SJSA1 (cell line): ENCODE measurements around the gene OR4D9. TPM values are rescaled to one million over a fixed set of nuclear protein-coding genes. Genes with fewer than 3 reads are reported as not detected.
"Not testable (repeated sequence)": the region's sequence is repeated elsewhere in the genome, so short reads cannot be mapped to it uniquely, and the experiment has no call there.

Source experiments
- DNase-seq, 2 experiments: peaks; one replicate each; pipeline ENCODE4 v3.0.0-alpha.2; 2015 to 2020; ENCODE audit warnings: low spot score in 2 of 2, low read depth in 1 of 2
- H3K27ac ChIP-seq: fragments of 250-450 bp; sonication (Bioruptor Pico); 2 replicates; pipeline ENCODE4 v1.5.1; 2020; ENCODE audit warnings: mild to moderate bottlenecking, moderate library complexity
- H3K27me3 ChIP-seq: fragments of 250-450 bp; sonication (Bioruptor Pico); replicated peaks from 2 replicates; pipeline ENCODE4 v1.5.1; 2020; ENCODE audit warnings: mild to moderate bottlenecking, moderate library complexity
- H3K36me3 ChIP-seq: fragments of 250-450 bp; sonication (Bioruptor Pico); 2 replicates; pipeline ENCODE4 v1.5.1; 2020; ENCODE audit warnings: mild to moderate bottlenecking
- H3K4me1 ChIP-seq: fragments of 250-450 bp; sonication (Bioruptor Pico); replicated peaks from 2 replicates; pipeline ENCODE4 v1.6.1; 2021; ENCODE audit warnings: mild to moderate bottlenecking
- H3K4me3 ChIP-seq: fragments of 250-450 bp; sonication (Bioruptor Pico); 2 replicates; pipeline ENCODE4 v1.5.1; 2020; ENCODE audit warnings: mild to moderate bottlenecking
- H3K9me3 ChIP-seq: fragments of 250-450 bp; sonication (Bioruptor Pico); replicated peaks from 2 replicates; pipeline ENCODE4 v1.5.1; 2020; ENCODE audit warnings: mild to moderate bottlenecking
- total RNA-seq: library from RNA; depleted of rRNA; stranded (reverse); fragments of >200 nt; shearing (Covaris generic); gene quantifications from 2 replicates; pipeline ENCODE4 v1.2.3, GENCODE V29; 2014; rRNA removed

The OR4D9 gene
- total RNA-seq, result not detected in 2 replicates

- H3K36me3 ChIP-seq, result no peaks in the 10 kb centered on the region
- no peaks in the 10 kb centered on the region for H3K9me3 ChIP-seq
- no peak within 1 kb of the TSS for H3K27ac ChIP-seq
- H3K4me1 ChIP-seq, result no peaks in the 10 kb centered on the region
- peaks cover 2% of the 10 kb centered on the region; the same call in 1 of the 2 replicates for H3K27me3 ChIP-seq
- no peak within 1 kb of the TSS for H3K4me3 ChIP-seq
- peak in 1 of 2 experiments; percentile 12 for DNase-seq
Observed at GRCh38 chr11:59510941-59511589, at the start of gene OR4D9. OR4D9 (plus strand) TSS chr11:59511539; CDS start chr11:59514913, 3,374 bp downstream.

GRCh38 chr11:59463190-59463641 is 48.1 kb upstream of the OR4D9 start:
- Histone ChIP-seq H3K9me3 (no peaks in the 10 kb centered on the region; the same call in 1 of the 2 replicates), H3K27ac (no peak overlapping the region), H3K4me3 (no peak overlapping the region), H3K27me3 (no peaks in the 10 kb centered on the region), H3K4me1 (0 out of 2 replicates have a peak, but pooled peaks cover 4% of the 10 kb centered on the region), H3K36me3 (no peaks in the 10 kb centered on the region)
- peak in 1 of 2 experiments; percentile 48 for DNase-seq

- no peaks in the 10 kb centered on the region for H3K9me3 ChIP-seq
- DNase-seq, result no peak
- no peaks in the 10 kb centered on the region for H3K4me1 ChIP-seq
Observed at GRCh38 chr11:59473015-59473414, 38.3 kb upstream of the OR4D9 start, which contains the start of gene OR4D10. OR4D10 (plus strand) TSS chr11:59473315; CDS start chr11:59477430, 4,115 bp downstream.

GRCh38 chr11:59475176-59475575 is 36.2 kb upstream of the OR4D9 start:
- no peaks in the 10 kb centered on the region for H3K9me3 ChIP-seq
- H3K4me3 ChIP-seq, result no peak overlapping the region
- H3K4me1 ChIP-seq, result no peaks in the 10 kb centered on the region
- DNase-seq, result no peak
- H3K27ac ChIP-seq, result no peak overlapping the region
- no peaks in the 10 kb centered on the region for H3K27me3 ChIP-seq
- no peaks in the 10 kb centered on the region for H3K36me3 ChIP-seq

More at GRCh38 chr11:59473015-59473414, 38.3 kb upstream of the OR4D9 start, which contains the start of gene OR4D10:
- H3K27me3 ChIP-seq, result no peaks in the 10 kb centered on the region
- no peak within 1 kb of the TSS for H3K27ac ChIP-seq
- H3K4me3 ChIP-seq, result no peak within 1 kb of the TSS
- no peaks in the 10 kb centered on the region for H3K36me3 ChIP-seq

GRCh38 chr11:59479906-59480305 is 31.4 kb upstream of the OR4D9 start:
- DNase-seq, result no peak
- Histone ChIP-seq H3K4me3 (no peak overlapping the region), H3K27ac (no peak overlapping the region), H3K4me1 (no peaks in the 10 kb centered on the region), H3K36me3 (no peaks in the 10 kb centered on the region), H3K27me3 (no peaks in the 10 kb centered on the region), H3K9me3 (no peaks in the 10 kb centered on the region)

- no peak for DNase-seq
- H3K4me1 ChIP-seq, result no peaks in the 10 kb centered on the region
- H3K27me3 ChIP-seq, result peaks cover under 1% of the 10 kb centered on the region; the same call in 1 of the 2 replicates
- no peaks in the 10 kb centered on the region for H3K9me3 ChIP-seq
- no peak overlapping the region for H3K27ac ChIP-seq
- no peak overlapping the region for H3K4me3 ChIP-seq
- H3K36me3 ChIP-seq, result no peaks in the 10 kb centered on the region
Observed at GRCh38 chr11:59480359-59480758, 31.0 kb upstream of the OR4D9 start.

- peaks cover 9% of the 10 kb centered on the region for H3K27me3 ChIP-seq
- no peaks in the 10 kb centered on the region for H3K9me3 ChIP-seq
- no peak overlapping the region for H3K27ac ChIP-seq
- no peak for DNase-seq
- no peaks in the 10 kb centered on the region for H3K36me3 ChIP-seq
- H3K4me1 ChIP-seq, result no peaks in the 10 kb centered on the region
- no peak overlapping the region for H3K4me3 ChIP-seq
Observed at GRCh38 chr11:59501931-59502330, 9.4 kb upstream of the OR4D9 start.

- H3K4me3 ChIP-seq, result no peak within 1 kb of the TSS
- DNase-seq, result no peak
- no peaks in the 10 kb centered on the region for H3K4me1 ChIP-seq
- no peaks in the 10 kb centered on the region for H3K36me3 ChIP-seq
- H3K9me3 ChIP-seq, result no peaks in the 10 kb centered on the region
- H3K27ac ChIP-seq, result no peak within 1 kb of the TSS
- H3K27me3 ChIP-seq, result peaks cover 9% of the 10 kb centered on the region
Observed at GRCh38 chr11:59503276-59503675, 8.1 kb upstream of the OR4D9 start, which contains the start of gene OR4D11. OR4D11 (plus strand) TSS chr11:59503576; CDS start chr11:59503576, 0 bp downstream.

- H3K36me3 ChIP-seq, result no peaks in the 10 kb centered on the region
- no peaks in the 10 kb centered on the region for H3K9me3 ChIP-seq
- no peak overlapping the region for H3K27ac ChIP-seq
- DNase-seq, result no peak
- peaks cover 2% of the 10 kb centered on the region; the same call in 1 of the 2 replicates for H3K27me3 ChIP-seq
- no peaks in the 10 kb centered on the region for H3K4me1 ChIP-seq
- no peak overlapping the region for H3K4me3 ChIP-seq
Observed at GRCh38 chr11:59511675-59512074, 336 bp downstream of the OR4D9 start.

GRCh38 chr11:59520139-59520538 is 8.8 kb downstream of the OR4D9 start:
- not testable (repeated sequence) for DNase-seq, H3K27me3 ChIP-seq, H3K4me1 ChIP-seq, H3K4me3 ChIP-seq, H3K27ac ChIP-seq, H3K36me3 ChIP-seq, H3K9me3 ChIP-seq

GRCh38 chr11:59520741-59521140 is 9.4 kb downstream of the OR4D9 start:
- no peak for DNase-seq
- H3K27me3 ChIP-seq, result peaks cover 6% of the 10 kb centered on the region
- no peaks in the 10 kb centered on the region for H3K36me3 ChIP-seq
- no peak overlapping the region for H3K4me3 ChIP-seq
- no peak overlapping the region for H3K27ac ChIP-seq
- H3K4me1 ChIP-seq, result no peaks in the 10 kb centered on the region
- no peaks in the 10 kb centered on the region for H3K9me3 ChIP-seq

- Histone ChIP-seq H3K36me3 (no peaks in the 10 kb centered on the region), H3K27me3 (peaks cover 20% of the 10 kb centered on the region), H3K4me1 (no peaks in the 10 kb centered on the region), H3K9me3 (no peaks in the 10 kb centered on the region), H3K4me3 (no peak overlapping the region), H3K27ac (no peak overlapping the region)
- DNase-seq, result no peak
Observed at GRCh38 chr11:59523541-59523940, 12.2 kb downstream of the OR4D9 start.

GRCh38 chr11:59528711-59529110 is 17.4 kb downstream of the OR4D9 start:
- Histone ChIP-seq H3K4me1 (no peaks in the 10 kb centered on the region), H3K9me3 (no peaks in the 10 kb centered on the region), H3K27me3 (peaks cover 23% of the 10 kb centered on the region), H3K36me3 (no peaks in the 10 kb centered on the region), H3K4me3 (no peak overlapping the region), H3K27ac (no peak overlapping the region)
- DNase-seq, result no peak

- Histone ChIP-seq H3K9me3 (no peaks in the 10 kb centered on the region), H3K27ac (no peak overlapping the region), H3K27me3 (peaks cover 12% of the 10 kb centered on the region), H3K4me3 (no peak overlapping the region), H3K4me1 (peaks cover 4% of the 10 kb centered on the region), H3K36me3 (no peaks in the 10 kb centered on the region)
- no peak for DNase-seq
Observed at GRCh38 chr11:59532620-59533019, 21.3 kb downstream of the OR4D9 start.
